HS-5 (cell line): ENCODE data around the gene FCGBP.

Source experiments
- DNase-seq: peaks from one replicate; pipeline ENCODE4 v3.0.0-alpha.2; 2012; ENCODE audit warnings: low read depth

The FCGBP gene

DNA sequence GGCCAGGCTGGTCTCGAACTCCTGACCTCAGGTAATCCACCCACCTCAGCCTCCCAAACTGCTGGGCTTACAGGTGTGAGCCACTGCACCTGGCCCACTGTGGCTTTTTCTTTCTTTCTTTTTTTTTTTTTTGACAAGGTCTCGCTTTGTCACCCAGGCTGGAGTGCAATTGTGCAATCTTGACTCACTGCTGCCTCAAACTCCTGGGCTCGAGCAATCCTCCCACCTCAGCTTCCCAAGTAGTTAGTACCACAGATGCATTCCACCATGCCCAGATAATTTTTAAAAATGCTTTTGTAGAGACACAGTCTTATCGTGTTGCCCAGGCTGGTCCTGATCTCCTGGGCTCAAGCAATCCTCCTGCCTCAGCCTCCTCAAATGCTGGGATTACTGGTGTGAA, 12.1 kb upstream of the FCGBP start:
- no peak for DNase-seq

DNA sequence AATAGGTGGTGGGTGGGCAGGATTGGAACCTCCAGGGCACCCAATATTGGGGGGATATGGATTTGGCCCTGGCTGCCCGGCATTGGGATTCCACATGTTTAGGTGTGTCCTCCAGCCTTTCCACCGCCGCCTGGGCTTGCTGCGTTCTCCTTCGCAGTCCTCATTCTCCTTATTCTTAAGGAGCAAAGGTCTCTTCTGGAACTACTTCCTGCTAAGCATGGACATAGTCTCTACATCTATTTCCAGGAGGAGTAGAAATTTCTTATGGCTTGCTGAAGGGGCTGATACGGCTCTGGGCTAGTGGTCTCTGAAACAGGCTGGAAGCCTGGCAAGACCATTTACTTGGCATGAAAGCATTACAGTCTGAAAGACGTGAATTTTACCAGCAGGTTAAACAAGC, 9.2 kb upstream of the FCGBP start:
- DNase-seq, result no peak

DNA sequence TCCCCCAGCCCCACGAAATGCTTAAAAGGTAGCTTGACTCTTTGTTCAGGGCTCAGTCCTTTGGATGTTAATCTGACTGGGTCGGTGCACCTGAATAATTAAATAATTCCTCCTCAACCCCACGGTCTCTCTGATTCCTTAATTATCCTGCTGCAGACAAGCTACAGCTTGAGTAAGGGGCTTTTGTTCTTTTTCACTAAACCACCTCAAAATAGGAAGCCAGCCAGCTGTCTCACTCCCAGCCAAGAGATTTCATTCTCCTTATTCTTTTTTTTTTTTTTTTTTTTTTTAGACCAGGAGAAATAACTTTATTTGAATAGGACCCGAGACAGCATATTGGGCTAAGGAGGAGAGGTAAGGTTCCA, 7.9 kb upstream of the FCGBP start:
- no peak for DNase-seq

DNA sequence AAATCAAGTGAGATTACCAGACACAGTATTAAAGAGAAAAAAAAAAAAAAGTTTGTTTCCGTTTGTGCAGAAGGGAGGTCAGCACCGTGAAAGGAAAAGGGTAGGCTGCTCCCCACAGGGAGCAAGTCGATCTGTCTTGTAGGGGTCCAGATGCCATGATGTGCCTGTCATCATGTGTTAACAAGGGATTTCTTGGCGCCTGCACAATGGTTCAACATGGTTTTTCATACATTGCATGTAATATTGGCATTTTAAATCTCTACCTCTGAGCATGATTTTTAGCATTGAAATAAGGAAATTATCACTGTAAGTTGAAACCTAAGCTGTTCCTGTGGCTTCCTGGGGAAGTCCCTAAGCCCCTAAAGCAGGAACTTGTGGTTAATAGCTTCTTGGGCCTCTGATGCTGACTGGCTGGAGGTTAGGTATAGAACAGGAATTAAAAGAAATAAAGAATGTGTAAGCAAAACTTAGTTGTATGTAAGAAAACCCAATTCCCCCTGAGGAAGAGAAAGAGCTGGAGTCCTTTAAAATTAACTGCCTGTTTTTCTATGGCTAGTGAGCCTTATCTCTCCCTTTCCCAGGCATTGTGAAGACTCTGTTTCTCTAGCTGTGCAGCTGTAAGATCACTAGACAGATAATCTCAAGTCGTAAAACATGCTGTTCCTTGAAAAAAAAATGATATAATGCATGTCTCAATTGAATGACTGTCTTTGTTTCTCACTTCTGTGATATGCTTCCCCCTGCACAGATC, 7.4 kb upstream of the FCGBP start:
- DNase-seq, result no peak

DNA sequence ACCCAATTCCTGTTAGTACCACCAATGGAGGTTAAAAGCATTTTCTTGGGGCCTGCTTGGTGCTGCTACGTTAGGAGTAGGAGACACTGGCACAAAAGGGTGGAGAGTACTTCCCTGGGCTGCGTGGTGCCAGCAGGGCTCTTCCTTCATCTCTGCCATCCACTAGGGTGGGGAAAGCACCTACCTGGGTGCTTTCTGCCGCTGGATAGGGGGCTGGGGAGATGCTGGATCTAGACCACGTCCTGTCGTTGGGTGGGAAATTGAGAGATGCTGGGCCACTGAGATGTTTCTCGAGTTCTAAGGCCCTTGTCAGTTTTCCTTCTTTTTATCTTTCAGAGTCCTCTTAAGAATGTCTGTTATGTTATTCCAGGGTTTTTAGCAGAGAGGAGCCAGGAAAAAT, 6.7 kb upstream of the FCGBP start:
- DNase-seq, result no peak

DNA sequence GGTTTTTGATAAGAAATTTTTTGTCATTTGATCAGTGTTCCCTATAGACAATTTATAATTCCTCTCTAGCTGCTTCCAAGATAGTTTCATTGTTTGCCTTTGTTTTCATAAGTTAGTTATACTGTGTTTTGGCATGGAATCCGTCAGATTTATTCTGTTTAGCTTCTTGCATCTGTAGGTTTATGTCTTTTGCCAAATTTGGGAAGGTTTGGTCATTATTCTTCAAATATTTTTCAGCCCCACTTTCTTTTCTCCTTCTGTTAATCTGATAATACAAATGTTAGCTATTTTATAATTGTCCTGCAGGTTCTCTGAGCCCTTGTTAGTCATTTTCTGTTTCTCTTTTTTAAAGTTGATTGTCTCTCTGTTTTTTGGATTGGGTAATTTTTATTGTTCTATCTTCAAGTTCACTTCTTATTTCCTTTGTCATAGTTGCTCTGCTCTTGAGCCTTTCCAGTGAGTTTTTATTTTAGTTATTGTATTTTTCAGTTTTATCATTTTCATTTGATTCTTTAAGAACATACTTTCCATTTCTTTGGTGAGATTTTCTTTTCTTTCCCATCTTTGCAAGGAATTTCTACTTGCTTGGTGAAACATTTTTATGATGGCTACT, 5.9 kb upstream of the FCGBP start:
- DNase-seq, result no peak

DNA sequence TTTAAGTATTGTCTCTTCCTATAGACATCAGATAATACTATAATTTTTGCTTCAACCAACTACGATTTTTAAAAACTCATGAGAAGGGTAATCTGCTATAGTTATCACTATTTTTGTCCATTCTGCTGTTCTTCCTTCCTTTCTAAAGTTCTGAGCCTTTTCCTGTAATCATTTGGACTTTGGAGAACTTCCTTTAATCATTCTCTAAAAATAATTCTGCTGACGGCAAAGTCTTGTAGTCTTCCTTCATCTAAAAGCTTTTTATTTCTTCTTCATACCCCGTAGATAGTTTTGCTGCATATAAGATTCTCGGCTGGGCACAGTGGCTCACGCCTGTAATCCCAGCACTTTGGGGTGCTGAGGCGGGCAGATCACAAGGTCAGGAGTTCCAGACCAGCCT, 5.1 kb upstream of the FCGBP start:
- no peak for DNase-seq

DNA sequence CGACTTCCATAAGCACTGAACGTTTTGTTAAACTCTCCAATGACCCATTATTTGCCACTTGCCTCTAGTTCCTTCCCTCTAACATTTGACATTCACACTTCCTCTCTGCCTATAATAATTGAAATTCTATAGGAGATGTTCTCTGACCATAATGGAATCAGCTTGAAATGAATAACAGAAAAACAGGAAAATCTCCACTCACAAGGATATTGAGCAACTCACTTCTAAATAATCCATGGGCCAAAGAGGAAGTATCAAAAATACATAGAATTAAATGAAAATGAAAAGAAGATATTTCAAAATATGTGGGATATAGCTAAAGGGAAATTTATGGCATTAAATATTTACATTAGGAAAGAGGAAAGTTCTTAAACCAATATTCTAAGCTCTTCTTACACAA, 3.4 kb upstream of the FCGBP start:
- no peak for DNase-seq

DNA sequence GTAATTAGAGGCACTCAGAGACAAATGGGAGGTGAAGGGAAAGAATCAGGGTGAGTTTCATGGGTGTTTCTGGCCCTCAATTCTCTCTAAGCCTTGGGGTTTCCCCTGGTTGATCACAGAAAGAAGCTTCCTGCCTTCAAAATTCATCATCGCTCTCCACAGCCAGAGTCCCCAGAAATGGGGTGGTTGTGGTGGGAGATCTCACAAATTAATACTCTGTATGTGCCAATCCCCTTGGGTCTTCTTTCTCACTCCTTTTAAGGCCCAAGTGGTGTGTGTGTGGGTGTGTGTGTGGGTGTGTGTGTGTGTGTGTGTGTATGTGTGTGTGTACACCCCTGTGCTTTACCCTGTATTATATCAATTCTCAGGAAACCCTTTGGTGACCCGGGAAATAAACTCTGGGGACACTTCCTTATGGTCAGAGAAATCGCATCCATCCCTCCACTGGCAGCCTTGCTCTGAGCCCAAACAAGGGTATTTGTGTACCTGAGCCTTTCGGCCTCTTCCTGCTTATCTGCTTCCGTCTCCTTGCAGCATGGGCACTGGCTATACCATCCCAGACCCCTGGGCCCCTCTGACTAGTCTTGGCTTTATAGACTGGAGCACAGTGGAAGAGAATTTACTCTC, 2.8 kb upstream of the FCGBP start:
- DNase-seq, result no peak

DNA sequence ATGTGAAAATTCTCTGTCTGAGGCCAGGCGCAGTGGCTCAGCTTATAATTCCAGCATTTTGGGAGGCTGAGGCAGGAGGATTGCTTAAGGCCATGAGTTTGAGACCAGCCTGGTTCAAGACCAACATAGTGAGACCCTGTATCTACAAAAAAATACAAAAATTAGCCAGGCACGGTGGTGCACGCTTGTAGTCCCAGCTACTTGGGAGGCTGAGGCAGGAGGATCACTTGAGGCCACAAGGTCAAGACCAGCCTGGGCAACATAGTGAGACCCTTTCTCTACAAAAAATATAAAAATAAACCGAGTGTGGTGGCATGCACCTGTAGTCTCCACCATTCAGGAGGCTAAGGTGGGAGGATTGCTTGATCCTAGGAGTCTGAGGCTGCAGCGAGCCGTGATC, 2.2 kb upstream of the FCGBP start:
- no peak for DNase-seq

DNA sequence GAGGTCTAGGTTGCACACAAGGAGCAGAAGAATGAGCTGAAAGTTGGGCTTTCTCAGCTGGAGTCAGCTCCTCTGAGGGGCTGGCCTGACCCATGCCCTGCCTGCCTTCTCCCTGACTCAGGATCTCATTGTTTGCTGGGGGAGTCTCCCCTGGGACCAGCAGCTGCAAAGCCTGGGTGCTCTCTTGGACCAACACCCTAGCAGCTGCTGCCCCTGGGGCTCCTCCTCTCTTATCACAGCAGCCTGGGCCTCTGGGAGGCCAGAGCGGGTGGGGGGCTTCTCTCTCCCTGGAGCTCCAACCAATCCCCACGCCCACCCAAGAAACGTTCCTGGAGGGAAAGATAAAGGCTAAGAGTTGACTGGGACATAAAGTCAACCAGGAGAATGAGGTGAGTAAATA, 1.6 kb upstream of the FCGBP start:
- no peak for DNase-seq

DNA sequence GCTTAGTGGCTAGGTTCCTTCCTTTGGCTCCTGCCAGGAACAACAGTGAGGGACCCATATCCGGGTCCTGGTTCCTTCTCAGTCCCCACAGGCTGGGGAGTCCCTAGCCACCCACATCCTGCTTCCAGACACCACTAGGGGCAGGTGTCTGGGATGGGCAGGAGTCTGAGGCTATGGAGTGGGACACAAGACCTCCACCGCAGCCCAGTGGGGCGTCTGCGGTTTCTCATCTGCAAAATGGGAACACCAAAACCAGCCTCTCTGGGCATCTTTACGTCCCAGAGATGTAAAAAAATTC, 879 bp upstream of the FCGBP start:
- no peak for DNase-seq

DNA sequence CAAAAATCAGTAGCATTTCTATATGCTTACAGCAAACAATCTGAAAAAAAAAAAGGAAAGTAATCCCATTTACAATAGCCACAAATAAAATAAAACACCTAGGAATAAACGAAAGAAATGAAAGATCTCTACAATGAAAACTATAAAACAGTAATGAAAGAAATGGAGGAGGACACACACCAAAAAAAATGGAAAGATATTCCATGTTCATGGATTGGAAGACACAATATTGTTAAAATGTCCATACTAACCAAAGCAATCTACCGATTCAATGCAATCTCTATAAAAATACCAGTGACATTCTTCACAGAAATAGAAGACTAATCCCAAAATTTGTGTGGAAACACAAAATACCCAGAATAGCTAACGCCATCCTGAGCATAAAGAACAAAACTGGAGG, 4.7 kb downstream of the FCGBP start:
- no peak for DNase-seq

DNA sequence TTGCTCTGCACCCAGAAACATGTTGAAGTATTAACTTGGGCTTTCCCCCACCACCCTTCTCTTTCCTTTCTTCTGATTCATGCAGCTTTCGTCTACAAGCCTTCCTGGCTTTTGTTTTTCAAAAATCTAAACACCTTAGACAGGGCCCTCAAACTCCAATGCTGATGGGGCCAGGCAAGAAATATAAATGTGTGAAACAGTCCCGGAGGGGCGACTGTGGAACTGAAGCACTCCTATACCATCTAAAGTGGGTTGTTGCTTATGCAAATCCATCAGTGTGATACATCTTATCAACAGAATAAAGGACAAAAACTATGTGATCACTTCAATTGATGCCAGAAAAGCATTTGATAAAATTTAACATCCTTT, 6.1 kb downstream of the FCGBP start:
- no peak for DNase-seq

DNA sequence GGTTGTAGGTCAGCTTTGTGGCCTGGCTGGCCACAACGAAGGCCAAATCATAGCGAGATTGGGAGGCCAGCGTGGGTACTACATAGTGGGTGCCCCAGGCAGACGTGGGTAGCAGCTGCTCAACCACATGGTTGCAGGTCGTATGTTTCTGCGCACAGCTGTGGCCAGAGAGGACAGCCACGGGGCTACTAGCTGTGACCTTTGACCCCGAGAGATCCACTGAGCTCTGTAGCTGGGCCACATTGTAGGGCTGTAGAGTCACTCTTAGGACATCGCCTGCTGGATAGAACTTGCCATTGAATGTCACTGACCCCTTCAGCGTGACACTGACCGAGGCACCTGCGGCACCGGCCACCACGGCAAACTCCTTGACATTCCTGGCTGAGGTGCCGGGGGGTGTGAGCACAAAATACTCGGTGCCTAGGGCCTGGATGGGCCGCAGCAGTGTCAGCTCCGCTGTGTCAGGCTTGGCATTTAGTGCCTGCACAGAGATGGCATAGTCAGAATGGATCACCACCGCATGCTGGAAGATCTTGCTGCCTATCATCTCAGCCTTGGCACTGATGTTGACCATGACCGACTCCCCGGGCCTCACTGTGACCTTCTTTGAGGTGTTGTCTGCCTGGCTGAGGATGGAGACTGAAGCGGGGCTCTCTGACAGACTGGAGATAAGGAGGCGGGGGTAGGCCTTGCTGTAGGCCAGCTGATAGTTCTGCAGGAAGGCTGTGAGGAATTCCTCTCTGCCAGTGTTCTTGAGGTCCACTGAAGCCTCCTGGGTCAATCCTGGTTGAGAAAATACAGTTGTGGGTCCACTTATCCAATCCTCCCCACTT, 6.7 kb downstream of the FCGBP start:
- DNase-seq, result no peak

DNA sequence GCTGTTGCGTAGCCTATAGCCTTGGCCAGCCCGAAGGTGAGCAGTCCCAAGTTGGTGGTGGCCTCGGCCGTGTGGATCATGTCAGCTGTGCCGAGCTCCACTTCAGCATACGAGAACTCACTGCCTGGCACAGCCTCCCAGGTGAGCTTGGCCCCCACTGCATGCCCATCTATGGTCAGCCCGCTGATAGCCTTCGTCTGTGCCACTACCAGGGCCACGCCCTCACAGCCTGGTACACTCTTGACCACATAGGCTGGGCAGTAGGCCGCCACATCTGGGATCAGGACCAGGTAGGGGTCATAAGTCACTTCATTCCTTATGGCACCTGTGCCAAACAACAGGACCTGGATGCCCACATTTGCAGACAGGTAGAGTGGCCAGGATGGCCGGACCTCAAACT, 7.4 kb downstream of the FCGBP start:
- DNase-seq, result no peak

DNA sequence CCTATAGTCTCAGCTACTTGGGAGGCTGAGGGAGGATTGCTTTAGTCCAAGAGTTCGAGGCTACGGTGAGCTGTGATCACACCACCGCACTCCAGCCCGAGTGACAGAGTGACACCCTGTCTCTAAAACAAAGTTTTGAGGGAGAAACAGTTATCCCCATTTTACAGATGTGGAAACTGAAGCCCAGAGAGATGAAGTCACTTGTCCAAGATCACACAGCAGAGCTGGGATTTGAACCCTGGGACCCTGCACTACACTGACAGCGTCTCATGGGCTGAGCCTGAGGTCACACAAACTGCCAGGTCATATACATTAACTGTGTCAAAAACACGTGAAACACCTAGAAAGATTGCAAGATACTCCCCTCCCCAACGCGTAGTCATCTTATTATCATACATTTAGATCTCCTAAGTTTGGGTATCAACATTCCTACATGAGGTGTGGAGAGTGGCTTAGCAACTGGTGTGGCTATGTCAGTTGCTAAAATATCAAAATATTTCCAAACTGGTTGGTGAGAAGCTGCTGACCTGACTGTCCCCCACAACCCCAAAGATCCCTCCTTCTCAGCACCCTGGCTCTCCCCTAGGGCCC, 8.2 kb downstream of the FCGBP start:
- no peak for DNase-seq

DNA sequence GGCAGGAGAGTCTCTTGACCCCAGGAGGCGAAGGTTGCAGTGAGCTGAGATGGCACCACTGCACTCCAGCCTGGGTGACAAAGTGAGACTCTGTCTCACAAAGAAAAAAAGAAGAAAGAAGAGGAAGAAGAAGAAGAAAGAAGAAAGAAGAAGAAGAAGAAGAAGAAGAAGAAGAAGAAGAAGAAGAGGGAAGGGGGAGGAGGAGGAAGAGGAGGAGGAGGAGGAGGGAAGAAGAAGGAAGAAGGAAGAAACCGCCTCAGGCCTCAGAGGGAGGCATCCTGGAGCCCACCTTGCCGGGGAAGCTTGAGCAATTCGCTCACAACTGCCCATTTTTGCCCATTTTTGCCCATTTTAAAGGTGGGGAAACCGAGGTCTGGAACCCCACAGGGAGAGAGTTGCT, 9.5 kb downstream of the FCGBP start:
- no peak for DNase-seq

DNA sequence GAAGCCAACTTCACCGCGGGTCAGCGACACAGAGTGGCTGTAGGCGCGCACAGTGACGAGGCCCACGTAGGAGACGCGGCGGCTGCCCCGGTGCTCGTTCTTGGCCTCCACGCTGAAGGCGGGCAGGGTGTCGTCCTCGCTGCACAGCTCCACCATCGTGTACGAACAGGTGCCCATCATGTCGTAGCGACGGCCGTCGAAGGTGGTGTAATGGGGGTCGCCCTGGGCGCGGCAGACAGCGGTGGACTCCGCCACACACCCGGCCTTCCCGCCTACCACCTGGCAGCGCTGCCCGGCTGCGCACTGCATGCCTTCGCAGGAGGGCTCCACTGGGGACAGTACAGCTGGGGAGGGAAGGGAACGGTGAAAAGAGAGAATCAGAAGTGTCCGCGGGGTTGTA, 10.0 kb downstream of the FCGBP start:
- no peak for DNase-seq

DNA sequence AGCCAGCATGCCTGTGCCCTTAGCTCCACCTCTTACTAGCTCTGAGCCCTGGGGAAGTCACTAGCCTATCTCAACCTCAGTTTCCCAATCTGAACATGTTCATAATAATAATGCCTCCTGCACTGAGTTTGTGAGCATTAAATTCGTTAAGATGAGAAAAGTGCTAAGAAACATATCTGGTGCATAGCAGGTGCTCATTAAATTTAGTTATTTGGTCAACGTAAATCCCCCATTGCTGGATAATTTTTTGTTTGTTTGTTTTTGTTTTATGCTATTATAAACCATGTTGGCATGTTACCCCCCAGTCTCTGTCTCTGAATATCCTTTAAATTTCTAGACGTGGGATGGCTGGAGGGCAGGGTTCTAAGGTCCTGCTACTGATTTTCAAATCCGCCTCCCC, 10.6 kb downstream of the FCGBP start:
- no peak for DNase-seq

DNA sequence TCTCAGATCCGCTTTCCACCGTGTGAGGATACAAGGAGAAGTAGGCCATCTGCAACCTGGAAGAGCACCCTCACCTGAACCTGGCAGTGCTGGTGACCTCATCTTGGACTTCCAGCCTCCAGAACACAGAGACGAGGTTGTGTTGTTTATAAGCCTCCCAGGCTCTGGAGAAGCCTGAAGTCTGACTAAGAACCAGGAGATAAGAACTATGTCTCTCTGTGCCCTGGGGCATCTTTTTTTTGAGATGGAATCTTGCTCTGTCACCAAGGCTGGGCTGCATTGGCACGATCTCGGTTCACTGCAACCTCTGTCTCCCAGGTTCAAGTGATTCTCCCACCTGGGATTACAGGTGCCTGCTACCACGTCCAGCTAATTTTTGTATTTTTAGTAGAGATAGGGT, 14.5 kb downstream of the FCGBP start:
- no peak for DNase-seq

DNA sequence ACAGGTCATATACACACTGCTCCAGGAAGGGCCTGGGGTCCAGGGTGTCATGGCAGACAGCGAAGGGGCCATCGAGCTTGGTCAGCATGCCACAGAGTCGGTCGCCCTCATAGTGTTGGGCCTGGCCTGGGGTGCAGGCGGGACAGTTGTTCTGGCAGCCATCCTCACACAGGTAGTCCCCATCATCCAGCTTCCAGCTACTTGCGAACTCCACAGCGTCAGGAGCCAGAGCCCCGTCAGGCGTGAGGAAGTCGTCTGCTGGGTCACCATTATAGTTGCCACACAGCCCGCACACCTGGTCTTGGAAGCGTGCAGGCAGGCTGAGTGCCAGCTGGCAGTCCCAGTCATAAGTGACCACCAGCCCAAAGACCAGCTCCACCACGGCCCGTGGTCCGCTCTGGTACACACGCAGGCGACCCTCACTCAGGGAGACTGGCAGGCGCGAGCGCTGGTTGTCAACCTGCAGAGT, 16.2 kb downstream of the FCGBP start:
- no peak for DNase-seq
